C4-2B (cell line): ENCODE measurements around the gene CTNNBL1.

Source experiments
- ZFX ChIP-seq: fragments of 450-650 bp; IDR thresholded peaks from 2 replicates; pipeline ENCODE4 v1.6.1; 2017
- TF ChIP-seq, protein P1 (sequence below): fragments of 450-650 bp; conservative IDR thresholded peaks from 2 replicates; pipeline ENCODE4 v1.5.1; 2017; ENCODE audit warnings: mild to moderate bottlenecking

DNA sequence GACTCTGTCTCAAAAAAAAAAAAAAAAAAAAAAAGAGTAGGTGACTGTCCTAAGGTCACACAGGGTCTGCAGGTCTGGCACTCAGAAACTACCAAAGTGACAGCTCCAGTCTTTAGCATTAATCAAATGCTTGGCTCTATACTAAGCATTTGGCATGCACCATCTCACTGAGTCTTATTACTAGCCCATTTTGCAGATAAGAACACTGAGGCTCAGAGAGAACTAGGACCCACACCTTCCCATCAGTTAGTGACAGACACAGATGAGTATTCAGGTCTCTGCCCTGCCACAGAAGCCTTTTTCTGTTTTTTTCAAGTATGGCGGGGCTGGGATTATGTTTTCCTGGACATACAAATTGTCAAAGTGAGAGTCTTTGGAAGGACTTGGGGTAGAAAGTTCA is 186.0 kb downstream of the CTNNBL1 start:
- TF ChIP-seq, protein P1, sequence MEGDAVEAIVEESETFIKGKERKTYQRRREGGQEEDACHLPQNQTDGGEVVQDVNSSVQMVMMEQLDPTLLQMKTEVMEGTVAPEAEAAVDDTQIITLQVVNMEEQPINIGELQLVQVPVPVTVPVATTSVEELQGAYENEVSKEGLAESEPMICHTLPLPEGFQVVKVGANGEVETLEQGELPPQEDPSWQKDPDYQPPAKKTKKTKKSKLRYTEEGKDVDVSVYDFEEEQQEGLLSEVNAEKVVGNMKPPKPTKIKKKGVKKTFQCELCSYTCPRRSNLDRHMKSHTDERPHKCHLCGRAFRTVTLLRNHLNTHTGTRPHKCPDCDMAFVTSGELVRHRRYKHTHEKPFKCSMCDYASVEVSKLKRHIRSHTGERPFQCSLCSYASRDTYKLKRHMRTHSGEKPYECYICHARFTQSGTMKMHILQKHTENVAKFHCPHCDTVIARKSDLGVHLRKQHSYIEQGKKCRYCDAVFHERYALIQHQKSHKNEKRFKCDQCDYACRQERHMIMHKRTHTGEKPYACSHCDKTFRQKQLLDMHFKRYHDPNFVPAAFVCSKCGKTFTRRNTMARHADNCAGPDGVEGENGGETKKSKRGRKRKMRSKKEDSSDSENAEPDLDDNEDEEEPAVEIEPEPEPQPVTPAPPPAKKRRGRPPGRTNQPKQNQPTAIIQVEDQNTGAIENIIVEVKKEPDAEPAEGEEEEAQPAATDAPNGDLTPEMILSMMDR: no peak
- no peak for TF ChIP-seq ZFX
